GM23248 (cell line): ENCODE data around the gene ZBTB17. TPM values are rescaled to one million over a fixed set of nuclear protein-coding genes. Genes with fewer than 3 reads are reported as not detected.

Source experiments
- DNase-seq: peaks from one replicate; pipeline ENCODE4 v3.0.0-alpha.2; 2015
- H2AFZ ChIP-seq: fragments of 200-600 bp; sonication (generic); 2 replicates; pipeline ENCODE4 v1.6.1; 2016; ENCODE audit warnings: antibody characterized with exemption
- H3F3A ChIP-seq: fragments of 200-600 bp; sonication (generic); 2 replicates; pipeline ENCODE4 v1.6.1; 2016; ENCODE audit warnings: mild to moderate bottlenecking, antibody characterized with exemption, mixed run types; ENCODE audit not compliant: insufficient read depth
- H3K27ac ChIP-seq: fragments of 200-600 bp; sonication (generic); 2 replicates; pipeline ENCODE4 v1.5.1; 2016; ENCODE audit warnings: mild to moderate bottlenecking
- H3K27me3 ChIP-seq: fragments of 200-600 bp; sonication (generic); replicated peaks from 2 replicates; pipeline ENCODE4 v1.6.1; 2016; ENCODE audit warnings: mild to moderate bottlenecking; ENCODE audit not compliant: insufficient read depth
- H3K36me3 ChIP-seq: fragments of 200-600 bp; sonication (generic); 2 replicates; pipeline ENCODE4 v1.6.1; 2016; ENCODE audit warnings: low read depth, mild to moderate bottlenecking
- H3K4me1 ChIP-seq: fragments of 200-600 bp; sonication (generic); 2 replicates; pipeline ENCODE4 v1.6.1; 2016; ENCODE audit warnings: mild to moderate bottlenecking; ENCODE audit not compliant: insufficient read depth
- H3K4me2 ChIP-seq: fragments of 200-600 bp; sonication (generic); one replicate; pipeline ENCODE4 v1.6.1; 2016; ENCODE audit warnings: mild to moderate bottlenecking; ENCODE audit not compliant: unreplicated experiment
- H3K4me3 ChIP-seq: fragments of 200-600 bp; sonication (generic); 2 replicates; pipeline ENCODE4 v1.5.1; 2016; ENCODE audit warnings: mild to moderate bottlenecking
- H3K79me2 ChIP-seq: fragments of 200-600 bp; sonication (generic); 2 replicates; pipeline ENCODE4 v1.6.1; 2016; ENCODE audit warnings: mild to moderate bottlenecking; ENCODE audit not compliant: insufficient read depth
- H3K9ac ChIP-seq: fragments of 200-600 bp; sonication (generic); 2 replicates; pipeline ENCODE4 v1.6.1; 2016; ENCODE audit warnings: mild to moderate bottlenecking
- H3K9me2 ChIP-seq: fragments of 200-600 bp; sonication (generic); 2 replicates; pipeline ENCODE4 v1.6.1; 2016; ENCODE audit warnings: mixed run types, mild to moderate bottlenecking, moderate library complexity; ENCODE audit not compliant: insufficient read depth
- H3K9me3 ChIP-seq: fragments of 200-600 bp; sonication (generic); one replicate; pipeline ENCODE4 v1.6.1; 2017; ENCODE audit warnings: low read depth
- H4K20me1 ChIP-seq: fragments of 200-600 bp; sonication (generic); 2 replicates; pipeline ENCODE4 v1.6.0; 2016; ENCODE audit not compliant: insufficient read depth
- EZH2 ChIP-seq: fragments of 200-600 bp; sonication (generic); IDR thresholded peaks from 2 replicates; pipeline ENCODE4 v1.6.1; 2018; ENCODE audit warnings: antibody characterized with exemption, mild to moderate bottlenecking; ENCODE audit not compliant: insufficient read depth, poor library complexity, severe bottlenecking
- EZH2phosphoT487 ChIP-seq: fragments of 200-600 bp; sonication (generic); IDR thresholded peaks from 2 replicates; pipeline ENCODE4 v1.6.1; 2018; ENCODE audit warnings: antibody characterized with exemption, moderate library complexity, mild to moderate bottlenecking, low read depth; ENCODE audit not compliant: insufficient read depth
- WGBS, 2 experiments: methylation state at CpG; one replicate each; pipeline ENCODE4 v1.1.6; 2015 to 2017; ENCODE audit warnings: low lambda C conversion rate in 2 of 2, low coverage in 1 of 2; ENCODE audit errors: missing lambda C conversion rate in 2 of 2; 5-methylcytosine and 5-hydroxymethylcytosine counted together
- in situ Hi-C: fragments of 300-500 bp; cut with MboI; formaldehyde crosslinking; loops from 2 replicates; pipeline ENCODE4 v1.15.0; 2020
- polyA plus RNA-seq: library from polyadenylated mRNA; unstranded; fragments of >200 nt; fragmentation: Nextera tagmentation; extraction: Ambion mirVana; gene quantifications from 2 replicates; pipeline ENCODE4 v1.2.1, GENCODE V29; 2016
- total RNA-seq: library from RNA; depleted of rRNA; stranded (reverse); fragments of >200 nt; shearing (Covaris generic); gene quantifications from 2 replicates; pipeline ENCODE4 v1.2.3, GENCODE V29; 2014

Gene ZBTB17
- total and polyA plus RNA-seq, 2 experiments from 2014 or later: 20.5 to 33.2 TPM

GRCh38 chr1:15973772-15974171, 2.1 kb downstream of the ZBTB17 start:
- Histone ChIP-seq H3F3A (no peaks in the 10 kb centered on the region), H2AFZ (no peak overlapping the region), H3K4me1 (peaks cover 7% of the 10 kb centered on the region), H3K9me2 (no peaks in the 10 kb centered on the region), H3K36me3 (0 out of 2 replicates have a peak, but pooled peaks cover 5% of the 10 kb centered on the region), H3K4me3 (no peak overlapping the region), H3K4me2 (no peak overlapping the region), H3K27me3 (no peaks in the 10 kb centered on the region), H3K79me2 (peaks cover 66% of the 10 kb centered on the region), H3K9me3 (no peaks in the 10 kb centered on the region), H3K27ac (no peak overlapping the region), H4K20me1 (no peaks in the 10 kb centered on the region), H3K9ac (no peak overlapping the region)
- WGBS, 2 experiments: 96 to 98% methylated on average over 4 of the region's 4 CpGs
- TF ChIP-seq EZH2 (no peak), EZH2phosphoT487 (no peak)
- in situ Hi-C loops: no loop called here
- DNase-seq: no peak

GRCh38 chr1:15972409-15972808, 3.5 kb downstream of the ZBTB17 start:
- Histone ChIP-seq H3K9me2 (no peaks in the 10 kb centered on the region), H3K27me3 (no peaks in the 10 kb centered on the region), H3K79me2 (peaks cover 80% of the 10 kb centered on the region), H3K27ac (no peak overlapping the region), H3K9ac (no peak overlapping the region), H3K36me3 (0 out of 2 replicates have a peak, but pooled peaks cover 5% of the 10 kb centered on the region), H3K4me3 (no peak overlapping the region), H2AFZ (no peak overlapping the region), H3K4me2 (no peak overlapping the region), H3K9me3 (no peaks in the 10 kb centered on the region), H3F3A (peaks cover 13% of the 10 kb centered on the region), H3K4me1 (peaks cover 7% of the 10 kb centered on the region), H4K20me1 (no peaks in the 10 kb centered on the region)
- in situ Hi-C loops: no loop called here
- no peak for DNase-seq
- TF ChIP-seq EZH2phosphoT487 (no peak), EZH2 (no peak)
- WGBS, 2 experiments: 100% methylated on average over 1 of the region's 1 CpG

- in situ Hi-C loops: no loop called here
- Histone ChIP-seq H3K9me2 (no peaks in the 10 kb centered on the region), H3K4me2 (no peak overlapping the region), H4K20me1 (no peaks in the 10 kb centered on the region), H3K4me3 (no peak overlapping the region), H3K27ac (no peak overlapping the region), H3K79me2 (peaks cover 86% of the 10 kb centered on the region), H3F3A (peaks cover 26% of the 10 kb centered on the region), H2AFZ (no peak overlapping the region), H3K9me3 (no peaks in the 10 kb centered on the region), H3K4me1 (peaks cover 19% of the 10 kb centered on the region), H3K27me3 (no peaks in the 10 kb centered on the region), H3K9ac (no peak overlapping the region), H3K36me3 (0 out of 2 replicates have a peak, but pooled peaks cover 5% of the 10 kb centered on the region)
- DNase-seq: no peak
- TF ChIP-seq EZH2phosphoT487: no peak
- TF ChIP-seq EZH2: no peak
Observed at GRCh38 chr1:15970911-15971310, 5.0 kb downstream of the ZBTB17 start.

- in situ Hi-C loops: no loop called here
- H3K9me3 ChIP-seq: no peaks in the 10 kb centered on the region
- no peak overlapping the region for H2AFZ ChIP-seq
- H3K79me2 ChIP-seq: peaks cover 82% of the 10 kb centered on the region
- no peak for TF ChIP-seq EZH2phosphoT487
- TF ChIP-seq EZH2: no peak
- no peak overlapping the region for H3K4me3 ChIP-seq
- no peak for DNase-seq
- no peaks in the 10 kb centered on the region for H3K27me3 ChIP-seq
- no peaks in the 10 kb centered on the region; the same call in 1 of the 2 replicates for H4K20me1 ChIP-seq
- H3K9ac ChIP-seq: no peak overlapping the region
- H3F3A ChIP-seq: peaks cover 41% of the 10 kb centered on the region
- no peak overlapping the region for H3K27ac ChIP-seq
- H3K36me3 ChIP-seq: 0 out of 2 replicates have a peak, but pooled peaks cover 5% of the 10 kb centered on the region
- peaks cover 29% of the 10 kb centered on the region for H3K4me1 ChIP-seq
- no peaks in the 10 kb centered on the region for H3K9me2 ChIP-seq
- 96 to 100% methylated on average over 12 to 13 of the region's 13 CpGs for WGBS, 2 experiments
- no peak overlapping the region for H3K4me2 ChIP-seq
Observed at GRCh38 chr1:15969321-15969880, 6.5 kb downstream of the ZBTB17 start.
